Upper lobe of left lung (tissue), 6 donors: ENCODE measurements around the gene GFPT2. TPM values are rescaled to one million over a fixed set of nuclear protein-coding genes. Genes with fewer than 3 reads are reported as not detected.

Experiments used
- ATAC-seq, 2 donors: fragments of 200-7000 bp; cut with Tn5 transposase; one replicate each; pipeline ENCODE4 v1.9.1; 2022; ENCODE audit warnings: mild to moderate bottlenecking in 2 of 2, moderate library complexity in 2 of 2; ENCODE audit not compliant: low FRiP score in 2 of 2
- DNase-seq, 2 donors: peaks; one replicate each; pipeline ENCODE4 v3.0.0-alpha.2; 2019 to 2020
- H3K27ac ChIP-seq, 4 donors: fragments of 200-600 bp; sonication (generic); one replicate each; pipeline ENCODE4 v1.5.1; 2016 to 2019
- H3K27me3 ChIP-seq, 4 donors: fragments of 200-600 bp; sonication (generic); one replicate each; pipeline ENCODE4 v1.5.1; 2017 to 2019
- H3K36me3 ChIP-seq, 4 donors: fragments of 200-600 bp; sonication (generic); one replicate each; pipeline ENCODE4 v1.5.1; 2016 to 2019
- H3K4me1 ChIP-seq, 4 donors: fragments of 200-600 bp; sonication (generic); one replicate each; pipeline ENCODE4 v1.5.1; 2018 to 2019
- H3K4me3 ChIP-seq, 4 donors: fragments of 200-600 bp; sonication (generic); one replicate each; pipeline ENCODE4 v1.5.1; 2017 to 2019; ENCODE audit warnings: mild to moderate bottlenecking in 2 of 4, moderate library complexity in 1 of 4
- H3K9me3 ChIP-seq, 4 donors: fragments of 200-600 bp; sonication (generic); one replicate each; pipeline ENCODE4 v1.5.1; 2018 to 2019
- EP300 ChIP-seq, 4 donors: sonication (generic); formaldehyde crosslinking; IDR thresholded peaks; one replicate each; pipeline ENCODE4 v1.5.1; 2017; ENCODE audit warnings: antibody characterized with exemption in 4 of 4, control low read depth in 2 of 4
- POLR2A ChIP-seq, 4 donors: fragments of 450-650 bp; IDR thresholded peaks; one replicate each; pipeline ENCODE4 v1.5.1; 2016 to 2017; ENCODE audit warnings: antibody characterized with exemption in 4 of 4, mild to moderate bottlenecking in 2 of 4
- POLR2AphosphoS5 ChIP-seq, 2 donors: sonication (generic); formaldehyde crosslinking; IDR thresholded peaks; one replicate each; pipeline ENCODE4 v1.5.1; 2017; ENCODE audit warnings: antibody characterized with exemption in 2 of 2
- WGBS, 2 donors: methylation state at CpG; one replicate each; pipeline ENCODE4 v1.1.5; 2017 to 2018; 5-methylcytosine and 5-hydroxymethylcytosine counted together
- total RNA-seq, 6 donors: library from RNA; depleted of rRNA in 4 of 6; stranded (reverse); fragments of >200 nt in 4 of 6; gene quantifications; one replicate each; pipeline versions ENCODE4 v1.1.0 to v1.2.1, GENCODE V29; 2016 to 2021
- TF ChIP-seq, protein P1 (sequence below), 6 experiments: fragments of 450-650 bp in 4 of 6; fragments of 200-600 bp in 2 of 6; sonication (generic) in 2 of 6; IDR thresholded peaks; one replicate each; pipeline ENCODE4 v1.5.1; 2016 to 2019; ENCODE audit warnings: antibody characterized with exemption in 6 of 6
- donor health status: DM: no; HTN: no; CAD: no; lungs with moderate emphysema.
- donor health status: DM: no; HTN: yes; CAD: no; lungs with severe emphysema.

Gene GFPT2
- total RNA-seq, 6 donors from 2014 or later = 6.8 to 35.4 (median 18.0) TPM

DNA sequence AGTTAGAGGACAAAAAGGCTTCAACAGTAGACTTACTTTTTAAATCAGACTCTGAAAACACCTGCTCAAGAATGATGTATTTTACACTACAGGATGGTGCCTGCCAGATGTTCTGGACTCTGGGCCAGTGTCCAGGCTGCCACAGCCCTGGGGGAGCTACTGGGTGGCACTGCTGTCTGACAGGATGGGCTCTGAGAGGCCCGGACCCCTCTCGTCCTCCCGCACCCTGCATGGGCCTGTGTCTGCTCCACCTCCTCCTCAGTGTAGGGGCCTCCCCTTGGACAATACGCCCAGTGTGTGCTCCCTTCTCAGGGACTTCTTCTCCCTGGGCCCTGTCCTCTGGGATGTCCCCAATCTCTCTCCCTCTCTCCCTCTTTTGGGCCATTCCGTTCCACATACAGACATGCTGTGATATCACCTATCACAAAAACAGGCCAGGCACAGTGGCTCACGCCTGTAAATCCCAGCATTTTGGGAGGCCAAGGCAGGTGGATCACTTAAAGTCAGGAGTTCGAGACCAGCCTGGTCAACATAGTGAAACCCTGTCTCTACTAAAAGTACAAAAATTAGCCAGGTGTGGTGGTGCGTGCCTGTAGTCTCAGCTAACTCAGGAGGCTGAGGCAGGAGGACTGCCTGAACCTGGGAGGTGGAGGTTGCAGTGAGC, 23.4 kb downstream of the GFPT2 start:
- peak in 1 of 2 donors; percentile 4 for ATAC-seq
- 92 to 94% methylated on average over 5 to 8 of the region's 8 CpGs for WGBS, 2 donors
- H3K27ac ChIP-seq = peak overlapping the region in 1 of 4 donors; percentile 32

DNA sequence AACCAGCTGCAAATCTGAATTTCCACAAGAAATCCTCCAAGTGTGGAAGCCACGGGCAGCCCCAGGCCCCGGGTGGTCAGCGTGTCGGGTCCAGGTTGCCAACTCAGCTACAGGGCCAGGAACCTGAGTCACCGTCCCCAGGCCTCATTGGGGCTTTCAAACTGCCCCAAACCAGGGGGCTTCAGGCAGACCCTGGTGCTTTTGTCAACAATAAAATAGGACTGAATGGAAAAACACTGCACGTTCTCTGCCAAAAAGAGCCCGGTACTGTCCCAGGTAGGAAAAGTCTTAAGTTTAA, 24.0 kb downstream of the GFPT2 start:
- ATAC-seq = no peak
- TF ChIP-seq POLR2AphosphoS5 (IDR thresholded peaks at IDR 0.05) = no peak
- TF ChIP-seq POLR2A (IDR thresholded peaks at IDR 0.05) = no peak
- TF ChIP-seq, protein P1, sequence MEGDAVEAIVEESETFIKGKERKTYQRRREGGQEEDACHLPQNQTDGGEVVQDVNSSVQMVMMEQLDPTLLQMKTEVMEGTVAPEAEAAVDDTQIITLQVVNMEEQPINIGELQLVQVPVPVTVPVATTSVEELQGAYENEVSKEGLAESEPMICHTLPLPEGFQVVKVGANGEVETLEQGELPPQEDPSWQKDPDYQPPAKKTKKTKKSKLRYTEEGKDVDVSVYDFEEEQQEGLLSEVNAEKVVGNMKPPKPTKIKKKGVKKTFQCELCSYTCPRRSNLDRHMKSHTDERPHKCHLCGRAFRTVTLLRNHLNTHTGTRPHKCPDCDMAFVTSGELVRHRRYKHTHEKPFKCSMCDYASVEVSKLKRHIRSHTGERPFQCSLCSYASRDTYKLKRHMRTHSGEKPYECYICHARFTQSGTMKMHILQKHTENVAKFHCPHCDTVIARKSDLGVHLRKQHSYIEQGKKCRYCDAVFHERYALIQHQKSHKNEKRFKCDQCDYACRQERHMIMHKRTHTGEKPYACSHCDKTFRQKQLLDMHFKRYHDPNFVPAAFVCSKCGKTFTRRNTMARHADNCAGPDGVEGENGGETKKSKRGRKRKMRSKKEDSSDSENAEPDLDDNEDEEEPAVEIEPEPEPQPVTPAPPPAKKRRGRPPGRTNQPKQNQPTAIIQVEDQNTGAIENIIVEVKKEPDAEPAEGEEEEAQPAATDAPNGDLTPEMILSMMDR (IDR thresholded peaks at IDR 0.05) = no peak
- TF ChIP-seq EP300 (IDR thresholded peaks at IDR 0.05) = no peak
- DNase-seq = peak in 1 of 2 donors; percentile 61
- no peaks in the 10 kb centered on the region for H3K9me3 ChIP-seq
- 89 to 97% methylated on average over 7 of the region's 7 CpGs for WGBS, 2 donors
- peaks cover 0 to 7% (median 3%) of the 10 kb centered on the region in 4 donors for H3K4me1 ChIP-seq
- H3K36me3 ChIP-seq = peaks cover 0 to 1% (median 0%) of the 10 kb centered on the region in 4 donors
- no peak overlapping the region for H3K27ac ChIP-seq
- H3K4me3 ChIP-seq = no peak overlapping the region
- H3K27me3 ChIP-seq = no peaks in the 10 kb centered on the region

More for the DNA sequence above, 23.4 kb downstream of the GFPT2 start:
- no peak for DNase-seq
- Histone ChIP-seq H3K36me3 (no peaks in the 10 kb centered on the region), H3K9me3 (no peaks in the 10 kb centered on the region), H3K27me3 (no peaks in the 10 kb centered on the region), H3K4me3 (no peak overlapping the region), H3K4me1 (peaks cover 0 to 7% (median 3%) of the 10 kb centered on the region in 4 donors)
- TF ChIP-seq EP300 (IDR thresholded peaks at IDR 0.05) = no peak
- no peak for TF ChIP-seq POLR2AphosphoS5 (IDR thresholded peaks at IDR 0.05)

DNA sequence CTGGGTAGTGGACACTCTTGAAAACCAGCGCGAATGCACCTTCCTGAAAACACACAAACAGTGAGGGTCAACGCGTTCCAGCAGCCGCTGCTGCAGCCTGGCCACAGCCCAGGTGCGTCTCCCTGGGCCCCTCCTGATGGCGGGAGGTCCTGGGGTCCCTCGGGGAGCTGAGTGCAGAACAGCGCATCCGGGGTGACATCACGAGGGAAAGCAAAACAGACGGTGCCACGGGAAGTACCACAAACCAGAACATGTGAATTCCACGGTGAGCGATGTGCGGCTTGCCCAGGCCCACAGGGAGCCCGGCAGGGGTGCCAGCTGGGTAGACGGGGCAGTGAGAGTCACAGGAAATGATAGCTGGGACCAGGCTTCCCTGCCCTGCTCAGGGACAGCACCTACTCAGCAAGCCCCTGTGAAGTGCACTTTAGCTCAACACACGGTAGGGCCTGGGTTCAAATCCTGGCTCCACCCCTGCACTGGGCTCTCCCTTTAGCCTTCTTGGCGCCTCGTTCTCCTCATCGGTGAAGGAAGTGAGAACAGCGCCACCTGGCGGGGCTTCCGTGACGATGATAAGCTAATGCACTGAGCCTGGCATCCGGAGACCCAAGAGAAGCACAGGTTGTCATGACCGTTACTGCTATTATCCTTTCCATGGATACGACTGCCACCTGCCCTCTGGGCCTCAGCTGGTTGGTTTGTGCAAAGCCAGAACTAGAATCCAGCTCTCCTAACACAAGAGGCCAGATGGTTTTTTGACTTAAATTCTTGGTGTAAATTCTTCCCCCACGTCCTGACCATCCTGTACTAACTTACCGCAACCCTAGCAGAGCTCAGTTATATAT, 24.6 kb downstream of the GFPT2 start:
- DNase-seq = peak; percentile 67 to 86
- 65 to 71% methylated on average over 27 to 31 of the region's 31 CpGs for WGBS, 2 donors
- H3K27ac ChIP-seq = no peak overlapping the region
- peaks cover 0 to 5% (median 0%) of the 10 kb centered on the region in 4 donors for H3K36me3 ChIP-seq
- peaks cover 0 to 7% (median 3%) of the 10 kb centered on the region in 4 donors for H3K4me1 ChIP-seq
- peak; percentile 24 to 30 for ATAC-seq
- H3K9me3 ChIP-seq = no peaks in the 10 kb centered on the region
- no peaks in the 10 kb centered on the region for H3K27me3 ChIP-seq
- no peak overlapping the region for H3K4me3 ChIP-seq
- TF ChIP-seq POLR2AphosphoS5 (IDR thresholded peaks at IDR 0.05) = no peak
- TF ChIP-seq POLR2A (IDR thresholded peaks at IDR 0.05) = no peak
- TF ChIP-seq, protein P1 (IDR thresholded peaks at IDR 0.05) = peak; percentile 58 to 75 (median 70)

DNA sequence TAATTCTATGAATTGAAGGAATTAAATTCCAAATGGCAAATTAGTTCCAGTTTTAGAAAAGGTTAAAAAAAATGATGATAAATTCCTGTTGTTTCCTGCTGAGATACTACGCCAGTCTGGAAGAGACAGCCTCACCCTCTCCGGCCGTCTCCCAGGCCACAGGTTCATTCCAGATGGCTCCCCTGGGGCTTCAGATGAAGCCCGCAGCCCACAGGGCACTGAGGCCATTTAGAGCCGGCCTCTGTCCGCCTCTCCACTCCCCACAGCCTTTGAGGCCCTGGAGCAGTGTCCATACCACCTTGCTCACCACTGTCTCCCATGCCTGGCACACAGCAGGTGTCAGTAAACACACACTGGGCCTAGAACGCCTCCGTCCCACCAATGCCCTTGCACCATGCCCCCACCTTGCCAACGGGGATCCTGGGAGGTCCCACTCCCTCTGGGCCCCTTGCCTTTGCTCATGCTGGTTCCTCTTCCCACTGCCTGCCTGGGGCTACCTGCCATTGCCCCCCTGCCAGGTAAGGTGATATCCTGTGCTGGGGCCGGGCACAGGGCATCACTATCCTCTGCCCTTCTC, 26.1 kb downstream of the GFPT2 start:
- H3K27me3 ChIP-seq = no peaks in the 10 kb centered on the region

More for the DNA sequence above, 26.1 kb downstream of the GFPT2 start:
- Histone ChIP-seq H3K4me3 (no peak overlapping the region), H3K27ac (no peak overlapping the region), H3K4me1 (peaks cover 0 to 4% (median 3%) of the 10 kb centered on the region in 4 donors), H3K36me3 (peaks cover 0 to 5% (median 0%) of the 10 kb centered on the region in 4 donors), H3K9me3 (no peaks in the 10 kb centered on the region)
- DNase-seq (no peak), ATAC-seq (no peak)
- TF ChIP-seq EP300 (IDR thresholded peaks at IDR 0.05) (no peak), POLR2A (IDR thresholded peaks at IDR 0.05) (no peak), POLR2AphosphoS5 (IDR thresholded peaks at IDR 0.05) (no peak)
- TF ChIP-seq, protein P1 (IDR thresholded peaks at IDR 0.05) = no peak
- 90 to 92% methylated on average over 10 of the region's 10 CpGs for whole genome bisulfite sequencing, 2 donors
